Activated T-cell treated with anti-CD3 and anti-CD28 coated beads, Interleukin-2, amount 50 U/mL, for 24 hours (primary cell): ENCODE data around the gene PAX5.
"Not testable (repeated sequence)": the region's sequence is repeated elsewhere in the genome, so short reads cannot be mapped to it uniquely, and the experiment has no call there.

Experiments
- DNase-seq: peaks from one replicate; pipeline ENCODE4 v3.0.0-alpha.2; 2020
- H3K27ac Mint-ChIP-seq: 2 replicates; pipeline ENCODE4 v1.8.0; 2020; ENCODE audit warnings: mild to moderate bottlenecking, mixed read lengths
- H3K27me3 Mint-ChIP-seq: 2 replicates; pipeline ENCODE4 v1.8.0; 2020; ENCODE audit warnings: mixed read lengths
- H3K36me3 Mint-ChIP-seq: 2 replicates; pipeline ENCODE4 v1.8.0; 2020; ENCODE audit warnings: low read depth, mixed read lengths
- H3K4me1 Mint-ChIP-seq: 2 replicates; pipeline ENCODE4 v1.8.0; 2020; ENCODE audit warnings: low read depth, mixed read lengths
- H3K4me3 Mint-ChIP-seq: 2 replicates; pipeline ENCODE4 v1.8.0; 2020; ENCODE audit warnings: mild to moderate bottlenecking, moderate library complexity, mixed read lengths
- H3K9me3 Mint-ChIP-seq: 2 replicates; pipeline ENCODE4 v1.8.0; 2020; ENCODE audit warnings: mixed read lengths

PAX5 gene

DNA sequence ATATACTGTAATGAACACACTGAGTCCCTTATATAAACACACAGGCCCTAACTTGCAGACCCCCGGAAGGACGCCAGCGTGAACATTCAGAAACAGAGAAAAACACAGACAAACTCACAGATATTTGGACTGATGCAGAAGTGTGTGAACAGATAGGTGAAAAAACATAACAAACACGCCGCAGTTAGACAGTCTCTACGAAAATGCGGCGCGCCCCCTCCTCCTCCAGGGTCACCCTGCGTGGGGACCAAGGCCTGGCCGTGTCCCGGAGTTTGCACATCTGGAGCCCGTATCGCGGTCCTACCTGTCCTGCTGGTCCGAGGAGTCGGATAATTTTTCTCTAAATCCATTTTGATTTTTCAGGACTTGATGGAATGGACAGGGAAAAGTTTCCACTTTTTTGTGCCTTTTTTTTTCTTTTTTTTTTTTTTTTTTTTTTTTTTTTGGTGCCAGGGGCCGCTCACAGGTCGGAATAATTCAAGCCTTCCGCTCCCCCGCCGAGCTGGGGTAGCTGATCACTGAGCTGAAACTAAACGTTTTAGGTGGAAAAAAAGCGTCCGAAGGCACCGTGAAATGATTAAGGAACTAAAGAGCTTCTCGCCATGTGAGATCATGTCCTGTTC is at the start of gene PAX5:
TSS of gene PAX5 (minus strand) at position 587 of the 623 bp plus-strand sequence. CDS start at position 350, 237 bp downstream.
- DNase-seq, result no peak
- Mint-ChIP-seq H3K4me1 (peaks cover 58% of the 10 kb centered on the region), H3K27ac (no peak within 1 kb of the TSS), H3K27me3 (peaks cover 97% of the 10 kb centered on the region), H3K36me3 (no peaks in the 10 kb centered on the region), H3K9me3 (no peaks in the 10 kb centered on the region), H3K4me3 (peak within 1 kb of the TSS; percentile 72)

DNA sequence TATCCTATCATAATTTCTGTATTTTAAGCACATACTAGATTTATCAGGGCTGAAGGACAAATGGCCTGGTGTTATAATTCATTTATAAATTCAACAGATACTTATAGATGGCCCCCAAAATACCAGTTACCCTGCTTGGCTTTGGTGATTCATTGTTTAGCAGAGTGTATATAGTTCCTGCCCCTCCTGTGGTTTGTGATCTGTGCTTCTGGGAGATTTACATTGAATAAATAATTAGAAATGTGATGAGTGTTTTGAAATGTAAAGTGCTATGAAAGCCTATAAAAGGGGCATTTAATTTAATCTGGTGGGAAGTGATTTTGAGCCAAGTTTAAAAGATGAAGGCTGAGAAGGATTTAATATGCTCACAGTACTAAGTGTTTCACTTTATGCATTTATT is 49.6 kb upstream of the PAX5 start:
- peaks cover 71% of the 10 kb centered on the region for H3K4me1 Mint-ChIP-seq
- H3K27me3 Mint-ChIP-seq, result no peaks in the 10 kb centered on the region
- H3K4me3 Mint-ChIP-seq, result no peak overlapping the region
- H3K36me3 Mint-ChIP-seq, result peaks cover 77% of the 10 kb centered on the region
- H3K27ac Mint-ChIP-seq, result peak overlapping the region; percentile 26
- DNase-seq, result no peak
- peaks cover 7% of the 10 kb centered on the region for H3K9me3 Mint-ChIP-seq

DNA sequence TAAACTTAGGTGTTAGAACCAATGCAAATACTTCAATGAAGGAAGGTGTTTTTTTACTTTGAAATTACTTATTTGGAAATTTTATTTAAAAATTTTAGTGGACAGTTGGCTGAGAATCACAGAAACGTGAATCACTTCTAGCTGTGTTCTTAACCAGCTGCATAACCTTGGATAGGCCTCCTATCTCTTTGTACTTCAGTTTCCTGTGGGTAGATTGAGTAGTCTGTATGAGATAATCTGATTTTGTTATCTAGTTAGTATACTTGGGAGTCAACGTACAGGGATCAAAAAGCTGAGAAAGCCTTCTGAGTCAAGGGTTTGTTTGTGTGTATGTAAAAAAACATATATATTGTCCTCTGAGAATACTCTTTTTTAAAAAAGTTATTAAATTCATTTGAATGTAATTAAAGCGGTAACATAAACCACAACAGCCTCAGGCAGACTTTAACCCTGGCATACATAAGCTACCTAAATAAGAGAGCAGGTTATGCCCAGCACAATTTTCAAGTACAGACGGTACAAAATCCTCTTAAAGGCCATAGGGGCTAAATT is 48.2 kb upstream of the PAX5 start:
- Mint-ChIP-seq H3K9me3 (peaks cover 7% of the 10 kb centered on the region), H3K27ac (peak overlapping the region; percentile 9), H3K36me3 (peaks cover 65% of the 10 kb centered on the region), H3K4me3 (peak overlapping the region; percentile 97), H3K4me1 (peaks cover 67% of the 10 kb centered on the region), H3K27me3 (peaks cover 3% of the 10 kb centered on the region)
- DNase-seq, result no peak

DNA sequence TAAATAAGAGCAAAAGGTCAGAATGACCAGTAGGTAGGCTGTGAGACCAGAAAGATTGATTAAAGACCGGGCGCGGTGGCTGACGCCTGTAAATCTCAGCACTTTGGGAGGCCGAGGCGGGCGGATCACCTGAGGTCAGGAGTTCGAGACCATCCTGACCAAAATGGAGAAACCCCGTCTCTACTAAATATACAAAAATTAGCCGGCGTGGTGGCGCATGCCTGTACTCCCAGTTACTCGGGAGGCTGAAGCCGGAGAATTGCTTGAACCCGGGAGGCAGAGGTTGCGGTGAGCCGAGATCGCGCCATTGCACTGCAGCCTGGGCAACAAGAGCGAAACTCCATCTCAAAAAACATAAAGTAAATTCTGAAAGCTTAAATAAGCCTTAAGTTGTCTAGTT is 47.4 kb upstream of the PAX5 start:
- not testable (repeated sequence) for H3K9me3 Mint-ChIP-seq, DNase-seq, H3K27ac Mint-ChIP-seq, H3K27me3 Mint-ChIP-seq
- H3K4me1 Mint-ChIP-seq, result peaks cover 62% of the 10 kb centered on the region
- peak overlapping the region; percentile 97 for H3K4me3 Mint-ChIP-seq
- H3K36me3 Mint-ChIP-seq, result peaks cover 57% of the 10 kb centered on the region

DNA sequence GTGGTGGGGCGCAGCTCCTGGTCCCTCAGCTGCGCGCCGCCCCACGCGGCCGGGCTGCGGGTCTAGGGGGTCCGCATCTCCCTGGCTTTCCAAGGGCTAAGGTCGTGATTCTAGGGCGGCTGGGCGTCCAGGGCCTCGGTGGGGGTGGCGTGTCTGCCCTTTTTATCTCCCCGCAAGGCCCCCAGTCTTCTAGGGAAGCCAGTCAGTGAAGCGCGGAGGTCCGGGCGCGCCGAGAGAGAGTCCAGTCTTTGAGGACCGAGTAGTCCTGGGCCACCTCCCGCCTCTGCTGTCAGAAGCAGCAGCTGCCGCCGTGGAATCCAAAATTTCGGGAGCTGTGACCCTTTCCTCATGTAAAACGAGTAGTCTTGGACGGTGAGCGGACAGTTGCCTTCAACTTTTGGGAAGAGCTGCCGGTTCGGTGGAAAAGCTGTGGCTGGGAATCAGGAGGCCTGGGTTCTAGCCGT is 46.1 kb upstream of the PAX5 start:
- Mint-ChIP-seq H3K4me3 (peak overlapping the region; percentile 97), H3K36me3 (peaks cover 44% of the 10 kb centered on the region), H3K27ac (peak overlapping the region; percentile 99), H3K4me1 (peaks cover 52% of the 10 kb centered on the region)
- not testable (repeated sequence) for H3K27me3 Mint-ChIP-seq, H3K9me3 Mint-ChIP-seq, DNase-seq

DNA sequence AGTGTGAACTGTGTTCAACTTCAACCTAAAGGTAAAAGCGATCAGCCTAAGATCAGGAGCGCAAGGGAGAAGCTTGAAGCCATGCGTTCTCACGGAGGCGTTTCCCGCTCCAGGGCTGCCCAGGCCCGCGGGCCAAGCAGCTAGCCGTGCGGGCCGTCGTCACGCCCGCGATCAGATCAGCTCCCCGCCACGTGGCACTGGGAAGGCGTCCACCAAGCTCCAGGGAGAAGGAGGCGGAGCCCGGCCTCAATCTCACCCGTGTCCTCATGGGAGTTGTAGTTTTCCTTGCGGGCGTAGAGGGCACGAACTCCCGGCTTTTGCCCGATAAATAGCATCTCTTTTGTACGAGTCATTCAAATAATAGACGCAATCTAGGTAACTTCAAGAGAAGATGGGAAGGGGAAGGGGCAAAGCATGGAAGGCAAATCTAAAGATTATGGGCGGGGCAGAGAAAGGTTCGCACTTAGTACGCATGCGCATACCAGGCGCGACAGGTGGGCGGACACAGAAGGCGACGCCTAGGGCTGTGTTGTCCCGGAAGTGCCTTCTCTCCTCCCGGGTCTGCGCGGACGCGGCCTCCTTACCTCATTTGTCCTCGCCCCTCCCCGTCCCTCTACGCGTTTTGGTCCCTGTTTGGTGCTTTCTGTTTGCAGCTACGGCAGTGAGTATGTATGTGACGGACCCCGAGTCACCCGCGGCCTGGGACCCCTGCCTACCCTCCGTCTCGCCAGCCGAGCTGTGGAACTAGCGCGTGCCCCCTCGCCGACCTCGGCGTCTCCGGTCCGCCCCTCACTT is 45.5 kb upstream of the PAX5 start:
- peaks cover 47% of the 10 kb centered on the region for H3K4me1 Mint-ChIP-seq
- peak; percentile 91 for DNase-seq
- peaks cover 40% of the 10 kb centered on the region for H3K36me3 Mint-ChIP-seq
- peaks cover 7% of the 10 kb centered on the region for H3K27me3 Mint-ChIP-seq
- peaks cover 7% of the 10 kb centered on the region for H3K9me3 Mint-ChIP-seq
- peak overlapping the region; percentile 97 for H3K4me3 Mint-ChIP-seq
- H3K27ac Mint-ChIP-seq, result peak overlapping the region; percentile 99

DNA sequence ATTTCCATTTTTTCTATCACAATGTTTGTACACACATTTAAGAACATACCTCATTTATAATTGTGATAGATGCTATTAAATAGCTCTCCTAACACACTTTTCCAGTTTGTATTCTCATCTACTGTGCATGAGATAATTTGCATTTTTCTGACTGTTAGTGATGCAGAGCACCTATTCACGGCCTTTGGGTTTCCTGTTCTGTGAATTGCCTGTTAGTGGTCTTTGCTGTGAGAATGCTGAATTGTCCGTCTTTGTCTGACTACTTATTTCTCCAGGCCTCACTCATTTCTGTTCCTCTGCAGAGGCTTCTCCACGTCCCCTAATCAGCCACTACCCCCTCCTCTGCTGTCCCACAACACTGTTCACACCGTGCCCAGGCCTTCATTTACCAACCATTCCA is 40.7 kb upstream of the PAX5 start:
- not testable (repeated sequence) for H3K9me3 Mint-ChIP-seq, H3K36me3 Mint-ChIP-seq, H3K27me3 Mint-ChIP-seq, H3K27ac Mint-ChIP-seq, H3K4me3 Mint-ChIP-seq, H3K4me1 Mint-ChIP-seq, DNase-seq

DNA sequence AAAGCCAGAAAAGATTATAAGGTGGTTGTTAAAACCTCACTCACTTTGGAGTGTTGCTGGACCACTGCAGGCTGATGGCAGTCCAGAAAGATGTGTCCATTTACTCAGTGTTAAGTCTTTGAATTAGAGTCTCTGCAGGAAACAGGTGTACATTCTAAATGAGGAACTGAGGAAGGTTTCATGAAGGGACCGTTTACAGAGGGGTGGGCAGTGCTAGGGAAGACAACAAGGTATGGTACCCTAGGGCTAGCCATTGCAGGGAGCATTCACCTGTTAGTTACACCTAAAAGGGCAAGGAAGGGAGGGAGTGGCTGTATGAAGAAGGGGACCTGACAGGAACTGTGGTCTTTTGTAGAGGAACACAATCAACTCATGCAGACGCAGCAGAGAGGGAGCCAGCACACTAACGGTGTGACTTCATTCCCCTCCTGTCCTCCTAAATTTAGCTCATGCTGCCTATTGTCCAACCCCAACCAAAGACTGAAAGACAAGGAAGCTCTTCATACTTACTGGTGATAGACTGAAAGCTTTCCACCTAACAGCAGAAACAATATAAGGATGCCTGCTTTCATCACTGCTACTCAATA is 32.2 kb upstream of the PAX5 start:
- H3K27me3 Mint-ChIP-seq, result peaks cover 34% of the 10 kb centered on the region
- no peak overlapping the region for H3K4me3 Mint-ChIP-seq

DNA sequence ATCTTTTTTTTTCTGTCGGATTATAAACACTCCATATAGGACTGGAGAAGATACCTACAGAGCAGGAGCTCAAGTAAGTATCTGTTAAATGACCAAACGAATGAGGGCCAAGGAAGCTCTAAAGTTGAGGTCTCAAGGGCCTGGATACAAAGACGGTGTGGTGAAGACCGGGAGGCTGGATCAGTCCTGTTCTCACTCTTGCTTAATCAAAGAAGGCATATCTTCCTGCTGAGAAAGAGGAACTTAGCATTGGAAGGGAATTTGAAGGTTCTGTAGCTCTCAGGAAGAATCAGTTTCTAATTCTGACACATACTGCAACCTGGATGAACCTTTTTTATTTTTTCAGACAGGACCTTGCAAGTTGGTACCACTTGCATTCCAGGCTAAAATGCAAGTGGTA is 28.3 kb upstream of the PAX5 start:
- Mint-ChIP-seq H3K4me3 (no peak overlapping the region), H3K27me3 (peaks cover 46% of the 10 kb centered on the region)

More for the DNA sequence above, 32.2 kb upstream of the PAX5 start:
- Mint-ChIP-seq H3K4me1 (no peaks in the 10 kb centered on the region), H3K36me3 (no peaks in the 10 kb centered on the region), H3K9me3 (no peaks in the 10 kb centered on the region), H3K27ac (no peak overlapping the region)
- DNase-seq, result no peak

DNA sequence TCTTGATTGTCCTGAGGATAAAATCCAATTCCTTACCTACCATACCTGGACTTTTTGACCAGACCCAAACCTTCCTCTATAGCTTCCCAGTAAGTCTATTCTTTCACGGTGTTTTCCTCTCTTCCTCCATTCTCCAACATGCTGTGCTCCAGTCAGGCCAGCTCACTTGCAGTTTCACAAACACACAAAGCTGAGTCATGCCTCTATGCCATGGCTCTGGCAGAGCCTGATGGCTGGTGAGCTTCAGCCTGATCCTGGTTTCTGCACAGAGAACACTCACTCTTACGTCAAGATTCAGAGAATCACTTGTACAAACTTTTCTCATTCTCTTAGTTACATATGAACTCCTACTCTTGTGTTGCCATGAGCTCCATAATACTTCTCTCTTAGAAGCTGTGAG is 27.7 kb upstream of the PAX5 start:
- Mint-ChIP-seq H3K4me3 (no peak overlapping the region), H3K9me3 (no peaks in the 10 kb centered on the region), H3K36me3 (no peaks in the 10 kb centered on the region), H3K27me3 (peaks cover 46% of the 10 kb centered on the region), H3K4me1 (no peaks in the 10 kb centered on the region), H3K27ac (no peak overlapping the region)
- no peak for DNase-seq

More for the DNA sequence above, 28.3 kb upstream of the PAX5 start:
- H3K4me1 Mint-ChIP-seq, result no peaks in the 10 kb centered on the region
- no peak overlapping the region for H3K27ac Mint-ChIP-seq
- no peak for DNase-seq
- H3K36me3 Mint-ChIP-seq, result no peaks in the 10 kb centered on the region
- no peaks in the 10 kb centered on the region for H3K9me3 Mint-ChIP-seq

DNA sequence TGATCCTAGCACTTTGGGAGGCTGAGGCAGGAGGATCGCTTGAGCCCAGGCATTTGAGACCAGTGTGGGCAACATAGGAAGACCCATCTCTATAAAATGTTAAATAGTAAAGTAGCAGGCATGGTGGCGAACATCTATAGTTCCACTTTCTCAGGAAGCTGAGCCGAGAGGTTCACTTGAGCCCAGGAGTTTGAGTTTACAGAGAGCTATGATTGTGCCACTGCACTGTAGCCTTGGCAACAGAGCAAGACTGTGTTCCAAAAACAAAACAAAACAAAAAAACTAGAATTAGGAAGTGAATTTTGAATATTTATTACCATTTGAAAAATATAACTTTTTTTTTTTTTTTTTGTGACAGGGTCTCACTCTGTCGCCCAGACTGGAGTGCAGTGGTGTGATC is 26.8 kb upstream of the PAX5 start:
- Mint-ChIP-seq H3K27me3 (peaks cover 45% of the 10 kb centered on the region), H3K36me3 (no peaks in the 10 kb centered on the region), H3K9me3 (no peaks in the 10 kb centered on the region), H3K4me3 (no peak overlapping the region), H3K27ac (no peak overlapping the region), H3K4me1 (no peaks in the 10 kb centered on the region)
- DNase-seq, result no peak

DNA sequence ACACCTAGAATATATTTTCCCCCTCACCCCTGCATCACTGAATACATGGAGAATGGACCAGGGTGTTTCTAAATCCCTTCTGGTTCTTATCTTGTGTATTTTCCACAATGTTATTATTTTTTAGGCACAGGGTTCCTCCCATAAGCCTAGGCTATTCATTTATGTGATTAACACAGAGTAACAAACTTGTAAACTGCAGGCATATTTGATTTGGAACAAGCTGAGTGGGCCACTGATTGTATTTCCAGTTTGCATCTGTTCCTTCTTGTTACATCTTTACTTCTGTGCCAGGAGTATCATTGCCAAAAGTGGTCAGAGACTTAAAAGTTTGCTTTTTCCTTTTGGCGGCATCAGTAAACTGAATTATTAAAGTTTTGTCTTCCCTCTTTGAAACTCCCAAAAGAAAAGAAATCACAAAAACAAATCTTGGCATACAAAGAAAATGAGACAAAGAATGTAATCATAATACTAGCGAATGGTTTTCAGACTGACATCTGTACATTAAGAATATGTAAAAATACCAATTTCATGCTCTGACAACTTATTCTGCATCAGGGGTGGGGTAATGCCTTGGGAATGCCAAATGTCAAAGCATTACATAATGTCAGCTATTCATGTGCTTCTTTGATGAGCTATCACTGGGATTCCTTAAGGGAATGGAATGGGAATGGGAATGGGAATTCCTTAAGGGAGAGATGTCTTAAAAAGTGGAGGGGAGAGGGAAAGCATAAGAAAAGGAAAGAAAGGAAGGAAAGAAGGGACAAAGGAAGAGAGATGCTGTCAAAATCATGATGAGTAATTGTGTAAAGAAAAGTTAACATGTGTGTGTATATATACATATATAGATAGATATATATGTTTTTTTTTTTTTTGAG is 22.2 kb upstream of the PAX5 start:
- Mint-ChIP-seq H3K27ac (no peak overlapping the region), H3K9me3 (no peaks in the 10 kb centered on the region), H3K4me3 (no peak overlapping the region), H3K36me3 (no peaks in the 10 kb centered on the region), H3K27me3 (peaks cover 46% of the 10 kb centered on the region), H3K4me1 (no peaks in the 10 kb centered on the region)
- no peak for DNase-seq

DNA sequence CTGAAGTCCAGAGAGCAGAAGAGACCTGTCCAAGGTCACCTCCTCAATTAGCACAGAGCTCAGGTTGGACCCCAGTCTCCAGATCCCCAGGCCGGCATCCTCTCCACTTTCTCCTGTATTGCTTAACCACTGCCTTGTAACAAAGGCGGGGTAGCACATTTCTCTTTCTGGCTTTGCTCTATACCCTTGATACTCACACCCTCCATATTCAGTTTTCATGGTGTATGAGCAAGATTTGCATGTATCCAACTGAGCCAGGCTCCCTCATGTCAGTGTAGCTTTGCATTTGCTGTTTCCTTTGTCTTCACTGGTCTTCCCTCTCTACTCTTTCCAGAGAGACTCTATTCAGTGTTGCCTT is 20.3 kb upstream of the PAX5 start:
- not testable (repeated sequence) for H3K4me1 Mint-ChIP-seq, H3K9me3 Mint-ChIP-seq, H3K27ac Mint-ChIP-seq, H3K4me3 Mint-ChIP-seq, H3K36me3 Mint-ChIP-seq, DNase-seq
- H3K27me3 Mint-ChIP-seq, result peaks cover 51% of the 10 kb centered on the region

DNA sequence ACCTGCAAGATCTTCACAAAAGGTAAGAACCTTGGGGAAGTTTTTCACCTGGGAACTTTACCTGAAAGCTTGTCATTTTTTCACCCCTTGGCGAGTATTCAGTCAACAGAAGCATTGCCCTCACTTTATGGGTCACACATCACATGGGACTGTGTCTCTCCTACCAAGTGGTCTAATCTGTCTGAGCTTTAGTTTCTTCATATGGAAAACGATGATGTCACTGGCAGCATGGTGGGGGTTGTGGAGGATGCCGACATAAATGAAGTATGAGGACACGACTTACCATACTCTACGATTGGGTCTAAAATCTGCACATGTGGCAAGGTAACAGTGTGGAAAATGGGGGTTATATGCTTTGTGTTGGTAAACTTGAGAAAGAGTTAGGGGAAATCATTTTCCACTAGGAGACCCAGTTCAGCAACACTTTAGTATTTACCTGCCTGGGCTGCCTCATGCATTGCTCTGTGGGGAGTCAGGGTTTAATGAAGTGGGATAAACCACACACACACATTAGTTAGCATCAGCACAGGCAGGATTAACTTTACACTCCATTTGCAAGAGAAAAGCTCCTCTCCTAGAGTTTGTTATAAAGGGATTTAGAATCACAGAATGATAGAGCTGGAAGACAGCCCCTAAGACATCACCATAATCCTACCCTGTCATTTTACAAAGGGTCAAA is 19.8 kb upstream of the PAX5 start:
- no peaks in the 10 kb centered on the region for H3K4me1 Mint-ChIP-seq
- no peak overlapping the region for H3K4me3 Mint-ChIP-seq
- H3K9me3 Mint-ChIP-seq, result no peaks in the 10 kb centered on the region
- DNase-seq, result no peak
- H3K27ac Mint-ChIP-seq, result no peak overlapping the region
- H3K27me3 Mint-ChIP-seq, result peaks cover 47% of the 10 kb centered on the region
- no peaks in the 10 kb centered on the region for H3K36me3 Mint-ChIP-seq
